A673 (cell line): ENCODE data around the gene FMN2.

ENCODE experiments used
- CTCF ChIP-seq: fragments of 300-800, 200-600 bp; sonication (generic); conservative IDR thresholded peaks from 2 replicates; pipeline ENCODE4 v1.5.1; 2017; ENCODE audit warnings: low read depth, mild to moderate bottlenecking, antibody characterized with exemption, low read length, moderate library complexity, mixed read lengths
- EZH2 ChIP-seq: fragments of 200-600 bp; sonication (generic); IDR thresholded peaks from 2 replicates; pipeline ENCODE4 v1.6.1; 2017; ENCODE audit warnings: borderline replicate concordance, low read depth, mild to moderate bottlenecking, mixed read lengths, antibody characterized with exemption, low read length; ENCODE audit not compliant: poor library complexity, severe bottlenecking

GRCh38 chr1:240344918-240345317, 253.2 kb downstream of the FMN2 start:
- no peak for TF ChIP-seq EZH2
- no peak for TF ChIP-seq CTCF
